Measurements from ENCODE around the gene ATP1B3. TPM values are rescaled to one million over a fixed set of nuclear protein-coding genes. Genes with fewer than 3 reads are reported as not detected.

The ATP1B3 gene
- total and polyA plus RNA-seq, 2 of the 13 experiments (the other 11 are each of a cell fraction or from before 2014, with no cell fraction given), result 84.3 to 93.6 TPM

DNA sequence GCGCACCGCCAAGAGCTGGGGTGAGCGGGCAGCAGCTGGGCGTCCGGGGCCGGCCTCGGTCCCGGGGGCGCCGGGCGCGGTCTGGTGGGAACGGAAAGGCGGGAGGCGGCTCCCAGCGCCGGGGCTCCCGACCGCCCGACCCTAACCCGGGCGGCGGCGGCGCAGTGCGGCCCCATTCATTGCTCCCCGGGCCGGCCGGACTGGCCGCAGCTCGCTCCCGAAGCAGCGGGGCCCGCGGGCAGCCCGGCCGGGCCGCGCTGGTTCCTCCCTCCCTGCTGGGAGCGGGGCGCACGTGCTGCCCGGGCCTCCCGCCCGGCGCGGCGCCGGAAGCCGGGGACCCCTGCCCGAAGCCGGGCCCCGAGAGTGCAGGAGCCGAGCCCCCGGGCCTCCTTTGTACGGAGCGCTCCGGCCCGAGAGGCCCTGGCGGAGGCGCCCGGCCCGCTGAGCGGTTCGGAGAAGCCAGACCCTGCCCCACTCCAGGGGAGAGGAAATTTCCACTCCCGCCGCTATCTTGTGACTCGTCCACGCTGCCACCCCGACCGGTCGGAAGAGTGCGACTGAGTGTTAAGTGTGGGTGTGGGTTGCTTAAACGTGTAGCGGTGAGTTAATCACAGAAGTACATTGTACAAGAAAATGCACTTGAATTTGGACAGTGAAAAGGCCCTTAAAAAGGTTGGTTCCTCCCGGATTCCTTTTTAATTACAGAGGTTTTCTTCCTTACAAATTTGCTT lies 613 bp downstream of the ATP1B3 start:
- Histone ChIP-seq H3K27me3 (ENCODE audit: control insufficient read depth in 1 of 2, insufficient read depth in 2 of 2, low read length in 2 of 2) (no peaks in the 10 kb centered on the region), H3K9ac (ENCODE audit: insufficient read depth, low read depth, low read length) (peak overlapping the region; percentile 86), H3K36me3 (replicated peaks in 1 of 2; ENCODE audit: control insufficient read depth in 1 of 2, insufficient read depth in 2 of 2, low read length in 2 of 2) (no peaks in the 10 kb centered on the region), H3K9me3 (ENCODE audit: low read length) (no peaks in the 10 kb centered on the region), H2AFZ (ENCODE audit: low read length) (peak overlapping the region; percentile 77), H3K27ac (ENCODE audit: extremely low read length, insufficient read depth, low read length) (peak overlapping the region; percentile 87), H3K4me3 (replicated peaks in 1 of 3; ENCODE audit: insufficient read depth in 1 of 3, low read depth in 2 of 3, low read length in 3 of 3) (peak overlapping the region; percentile 92 to 99 (median 92)), H3K4me2 (ENCODE audit: low read depth, low read length) (peak overlapping the region; percentile 81), H3K4me1 (ENCODE audit: insufficient read depth, low read length) (peaks cover 40% of the 10 kb centered on the region), H4K20me1 (ENCODE audit: insufficient read depth, low read length) (peaks cover 4% of the 10 kb centered on the region; the same call in 1 of the 2 replicates), H3K79me2 (ENCODE audit: insufficient read depth, low read length) (peaks cover 46% of the 10 kb centered on the region)
- WGBS (ENCODE audit: low lambda C conversion rate), result under 1% methylated on average over 12 of the region's 76 CpGs
- in situ Hi-C loops (cut with HindIII; ENCODE audit: extremely low pct_ligation_motif_present, low pct_unique_long_range_greater_than_20kb) (loop anchor here (10.0 kb wide), 1 partner anchor 142 kb away; the partner anchor contains the start of gene RNF7), intact Hi-C loops (cut with micrococcal nuclease; ENCODE audit: unreplicated experiment) (loop anchor here (1.0 to 10.0 kb wide), 3 partner anchors 26 to 572 kb away; partner anchors contain the start of gene RASA2)
- CTCF ChIA-PET (ENCODE audit: low intra/inter-chr PET ratio, low total read pairs), result no interaction called here
- ATAC-seq, result peak; percentile 60
- no peak for FAIRE-seq
- POLR2A ChIA-PET, result interaction anchor here (1.1 to 1.2 kb wide), 3 partner anchors 16 to 148 kb away, joined by 4 read pairs; partner anchors contain the start of gene RNF7
- DNase-seq (ENCODE audit: low spot score), result peak; percentile 33
- no TSS peak for BruUV-seq (replicated peaks)
- TF ChIP-seq YEATS4 (CRISPR knock-in tag; IDR thresholded peaks at IDR 0.05; ENCODE audit: borderline replicate concordance), result peak; percentile 14; the same call in 1 of the 2 replicates
- 0 out of 2 replicates have a peak, but pooled peaks have one; percentile 13 for TF ChIP-seq ZNF746 (CRISPR knock-in tag; IDR thresholded peaks at IDR 0.05)
- no peak for TF ChIP-seq HNF4G (IDR thresholded peaks at IDR 0.05; ENCODE audit: borderline replicate concordance, low read depth, low read length)
- peak; percentile 10; the same call in 1 of the 2 replicates for TF ChIP-seq HNF4G (CRISPR knock-in tag; IDR thresholded peaks at IDR 0.05; ENCODE audit: borderline replicate concordance, low read depth)
- peak; percentile 68 for TF ChIP-seq BHLHE40 (IDR thresholded peaks at IDR 0.05; ENCODE audit: low read length)
- no peak for TF ChIP-seq ETV6 (CRISPR knock-in tag; conservative IDR thresholded peaks at IDR 0.05)
- TF ChIP-seq ZNF331 (CRISPR knock-in tag; IDR thresholded peaks at IDR 0.05), result peak; percentile 39; the same call in 1 of the 2 replicates
- TF ChIP-seq, protein P1, sequence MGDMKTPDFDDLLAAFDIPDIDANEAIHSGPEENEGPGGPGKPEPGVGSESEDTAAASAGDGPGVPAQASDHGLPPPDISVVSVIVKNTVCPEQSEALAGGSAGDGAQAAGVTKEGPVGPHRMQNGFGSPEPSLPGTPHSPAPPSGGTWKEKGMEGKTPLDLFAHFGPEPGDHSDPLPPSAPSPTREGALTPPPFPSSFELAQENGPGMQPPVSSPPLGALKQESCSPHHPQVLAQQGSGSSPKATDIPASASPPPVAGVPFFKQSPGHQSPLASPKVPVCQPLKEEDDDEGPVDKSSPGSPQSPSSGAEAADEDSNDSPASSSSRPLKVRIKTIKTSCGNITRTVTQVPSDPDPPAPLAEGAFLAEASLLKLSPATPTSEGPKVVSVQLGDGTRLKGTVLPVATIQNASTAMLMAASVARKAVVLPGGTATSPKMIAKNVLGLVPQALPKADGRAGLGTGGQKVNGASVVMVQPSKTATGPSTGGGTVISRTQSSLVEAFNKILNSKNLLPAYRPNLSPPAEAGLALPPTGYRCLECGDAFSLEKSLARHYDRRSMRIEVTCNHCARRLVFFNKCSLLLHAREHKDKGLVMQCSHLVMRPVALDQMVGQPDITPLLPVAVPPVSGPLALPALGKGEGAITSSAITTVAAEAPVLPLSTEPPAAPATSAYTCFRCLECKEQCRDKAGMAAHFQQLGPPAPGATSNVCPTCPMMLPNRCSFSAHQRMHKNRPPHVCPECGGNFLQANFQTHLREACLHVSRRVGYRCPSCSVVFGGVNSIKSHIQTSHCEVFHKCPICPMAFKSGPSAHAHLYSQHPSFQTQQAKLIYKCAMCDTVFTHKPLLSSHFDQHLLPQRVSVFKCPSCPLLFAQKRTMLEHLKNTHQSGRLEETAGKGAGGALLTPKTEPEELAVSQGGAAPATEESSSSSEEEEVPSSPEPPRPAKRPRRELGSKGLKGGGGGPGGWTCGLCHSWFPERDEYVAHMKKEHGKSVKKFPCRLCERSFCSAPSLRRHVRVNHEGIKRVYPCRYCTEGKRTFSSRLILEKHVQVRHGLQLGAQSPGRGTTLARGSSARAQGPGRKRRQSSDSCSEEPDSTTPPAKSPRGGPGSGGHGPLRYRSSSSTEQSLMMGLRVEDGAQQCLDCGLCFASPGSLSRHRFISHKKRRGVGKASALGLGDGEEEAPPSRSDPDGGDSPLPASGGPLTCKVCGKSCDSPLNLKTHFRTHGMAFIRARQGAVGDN (CRISPR knock-in tag; IDR thresholded peaks at IDR 0.05), result peak; percentile 52
- 0 out of 2 replicates have a peak, but pooled peaks have one; percentile 15 for TF ChIP-seq ZNF558 (CRISPR knock-in tag; IDR thresholded peaks at IDR 0.05; ENCODE audit: borderline replicate concordance)
- TF ChIP-seq ZFY (CRISPR knock-in tag; IDR thresholded peaks at IDR 0.05), result peak; percentile 79
- TF ChIP-seq MAF1 (CRISPR knock-in tag; IDR thresholded peaks at IDR 0.05; ENCODE audit: borderline replicate concordance), result 0 out of 2 replicates have a peak, but pooled peaks have one; percentile 9
- TF ChIP-seq RBFOX2 (IDR thresholded peaks at IDR 0.05; ENCODE audit: low read depth, low read length), result peak; percentile 50
- peak; percentile 23; the same call in 1 of the 2 replicates for TF ChIP-seq ZFX (CRISPR knock-in tag; IDR thresholded peaks at IDR 0.05; ENCODE audit: low read depth)
- TF ChIP-seq ZMAT3 (CRISPR knock-in tag; conservative IDR thresholded peaks at IDR 0.05), result no peak
- TF ChIP-seq, protein P2, sequence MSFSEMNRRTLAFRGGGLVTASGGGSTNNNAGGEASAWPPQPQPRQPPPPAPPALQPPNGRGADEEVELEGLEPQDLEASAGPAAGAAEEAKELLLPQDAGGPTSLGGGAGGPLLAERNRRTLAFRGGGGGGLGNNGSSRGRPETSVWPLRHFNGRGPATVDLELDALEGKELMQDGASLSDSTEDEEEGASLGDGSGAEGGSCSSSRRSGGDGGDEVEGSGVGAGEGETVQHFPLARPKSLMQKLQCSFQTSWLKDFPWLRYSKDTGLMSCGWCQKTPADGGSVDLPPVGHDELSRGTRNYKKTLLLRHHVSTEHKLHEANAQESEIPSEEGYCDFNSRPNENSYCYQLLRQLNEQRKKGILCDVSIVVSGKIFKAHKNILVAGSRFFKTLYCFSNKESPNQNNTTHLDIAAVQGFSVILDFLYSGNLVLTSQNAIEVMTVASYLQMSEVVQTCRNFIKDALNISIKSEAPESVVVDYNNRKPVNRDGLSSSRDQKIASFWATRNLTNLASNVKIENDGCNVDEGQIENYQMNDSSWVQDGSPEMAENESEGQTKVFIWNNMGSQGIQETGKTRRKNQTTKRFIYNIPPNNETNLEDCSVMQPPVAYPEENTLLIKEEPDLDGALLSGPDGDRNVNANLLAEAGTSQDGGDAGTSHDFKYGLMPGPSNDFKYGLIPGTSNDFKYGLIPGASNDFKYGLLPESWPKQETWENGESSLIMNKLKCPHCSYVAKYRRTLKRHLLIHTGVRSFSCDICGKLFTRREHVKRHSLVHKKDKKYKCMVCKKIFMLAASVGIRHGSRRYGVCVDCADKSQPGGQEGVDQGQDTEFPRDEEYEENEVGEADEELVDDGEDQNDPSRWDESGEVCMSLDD (CRISPR knock-in tag; IDR thresholded peaks at IDR 0.05; ENCODE audit: borderline replicate concordance), result peak; percentile 10; the same call in 1 of the 2 replicates
- TF ChIP-seq ZFP36L2 (CRISPR knock-in tag; IDR thresholded peaks at IDR 0.05), result no peak
- TF ChIP-seq EHMT2 (IDR thresholded peaks at IDR 0.05; ENCODE audit: borderline replicate concordance, low read depth, low read length), result no peak

Data from HepG2 (cell line).